Esophagus squamous epithelium (tissue), 5 donors: ENCODE results near the gene P2RY13. TPM values are rescaled to one million over a fixed set of nuclear protein-coding genes. Genes with fewer than 3 reads are reported as not detected.

ENCODE experiments used
- DNase-seq: peaks from one replicate; lab custom pipeline; 2025; lab: John Stamatoyannopoulos, UW
- H3K27ac ChIP-seq, 4 donors: fragments of 200-600 bp; sonication (generic); one replicate each; pipeline ENCODE4 v1.5.1; 2016 to 2019; ENCODE audit warnings: mild to moderate bottlenecking in 1 of 4
- H3K27me3 ChIP-seq, 4 donors: fragments of 200-600 bp; sonication (generic); 1 replicate in 3 of 4; 2 replicates in 1 of 4; pipeline versions ENCODE4 v1.5.1 to v1.6.0; 2017 to 2021; ENCODE audit warnings: antibody characterized with exemption in 1 of 4
- H3K36me3 ChIP-seq, 3 donors: fragments of 200-600 bp; sonication (generic); one replicate each; pipeline ENCODE4 v1.5.1; 2016 to 2019
- H3K4me1 ChIP-seq, 3 donors: fragments of 200-600 bp; sonication (generic); one replicate each; pipeline ENCODE4 v1.5.1; 2017 to 2019
- H3K4me3 ChIP-seq, 4 donors: fragments of 200-600 bp; sonication (generic); 1 replicate in 3 of 4; 2 replicates in 1 of 4; pipeline ENCODE4 v1.5.1; 2016 to 2019; ENCODE audit warnings: mild to moderate bottlenecking in 2 of 4, moderate library complexity in 1 of 4
- H3K9me3 ChIP-seq, 3 donors: fragments of 200-600 bp; sonication (generic); one replicate each; pipeline ENCODE4 v1.5.1; 2016 to 2019
- POLR2A ChIP-seq, 4 donors: fragments of 450-650 bp; IDR thresholded peaks; one replicate each; pipeline ENCODE4 v1.6.1; 2017; ENCODE audit warnings: antibody characterized with exemption in 4 of 4, mild to moderate bottlenecking in 4 of 4, moderate library complexity in 3 of 4
- WGBS, 2 donors: methylation state at CpG; one replicate each; pipeline ENCODE4 v1.1.5; 2018; 5-methylcytosine and 5-hydroxymethylcytosine counted together
- intact Hi-C: fragments of 100-400 bp; cut with DNase I; formaldehyde crosslinking; loops from one replicate; pipeline ENCODE4 v1.15.0; 2022
- total RNA-seq, 4 donors: library from RNA; depleted of rRNA; stranded (reverse); fragments of >200 nt; gene quantifications; one replicate each; pipeline ENCODE4 v1.1.0, GENCODE V29; 2016
- TF ChIP-seq, protein P1 (sequence below), 6 experiments: fragments of 450-650 bp in 4 of 6; fragments of 200-600 bp in 2 of 6; sonication (generic) in 2 of 6; IDR thresholded peaks; one replicate each; pipeline ENCODE4 v1.5.1; 2016 to 2019; ENCODE audit warnings: antibody characterized with exemption in 6 of 6, mild to moderate bottlenecking in 4 of 6, moderate library complexity in 4 of 6
- donor health status: DM: yes; HTN: yes; CAD: no.

The P2RY13 gene
- total RNA-seq, 4 donors from 2014 or later: 0.18 to 3.1 (median 1.2) TPM; not detected in 1

DNA sequence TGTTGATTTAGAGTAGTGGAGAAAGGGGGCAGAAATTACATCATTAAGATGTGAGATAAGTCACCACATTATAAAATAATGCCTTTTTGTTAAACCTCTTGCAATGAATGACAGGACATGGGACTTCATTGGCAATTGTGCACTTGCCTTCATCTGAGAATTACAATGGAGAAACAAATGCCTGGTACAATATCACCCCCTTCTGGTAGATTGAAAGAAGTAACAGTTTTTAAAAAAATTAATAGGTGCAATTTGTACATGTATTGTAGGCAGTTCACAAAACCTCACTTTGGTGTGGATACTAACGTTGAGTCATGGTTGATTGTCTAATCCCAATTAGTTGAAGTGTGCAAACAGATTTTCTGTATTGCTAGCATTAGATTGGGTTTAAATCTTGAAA lies 46.4 kb downstream of the P2RY13 start:
- Histone ChIP-seq H3K36me3 (no peaks in the 10 kb centered on the region), H3K27me3 (no peaks in the 10 kb centered on the region), H3K4me3 (no peak overlapping the region), H3K27ac (peak overlapping the region in 2 of 4 donors; percentile 64 to 71), H3K4me1 (peaks cover 0 to 20% (median 9%) of the 10 kb centered on the region in 3 donors), H3K9me3 (no peaks in the 10 kb centered on the region)
- TF ChIP-seq POLR2A (IDR thresholded peaks at IDR 0.05): no peak
- TF ChIP-seq, protein P1, sequence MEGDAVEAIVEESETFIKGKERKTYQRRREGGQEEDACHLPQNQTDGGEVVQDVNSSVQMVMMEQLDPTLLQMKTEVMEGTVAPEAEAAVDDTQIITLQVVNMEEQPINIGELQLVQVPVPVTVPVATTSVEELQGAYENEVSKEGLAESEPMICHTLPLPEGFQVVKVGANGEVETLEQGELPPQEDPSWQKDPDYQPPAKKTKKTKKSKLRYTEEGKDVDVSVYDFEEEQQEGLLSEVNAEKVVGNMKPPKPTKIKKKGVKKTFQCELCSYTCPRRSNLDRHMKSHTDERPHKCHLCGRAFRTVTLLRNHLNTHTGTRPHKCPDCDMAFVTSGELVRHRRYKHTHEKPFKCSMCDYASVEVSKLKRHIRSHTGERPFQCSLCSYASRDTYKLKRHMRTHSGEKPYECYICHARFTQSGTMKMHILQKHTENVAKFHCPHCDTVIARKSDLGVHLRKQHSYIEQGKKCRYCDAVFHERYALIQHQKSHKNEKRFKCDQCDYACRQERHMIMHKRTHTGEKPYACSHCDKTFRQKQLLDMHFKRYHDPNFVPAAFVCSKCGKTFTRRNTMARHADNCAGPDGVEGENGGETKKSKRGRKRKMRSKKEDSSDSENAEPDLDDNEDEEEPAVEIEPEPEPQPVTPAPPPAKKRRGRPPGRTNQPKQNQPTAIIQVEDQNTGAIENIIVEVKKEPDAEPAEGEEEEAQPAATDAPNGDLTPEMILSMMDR (IDR thresholded peaks at IDR 0.05): peak; percentile 49 to 76 (median 66)
- intact Hi-C loops: loop anchor here (5.0 kb wide), 2 partner anchors 56 to 116 kb away; no protein-coding TSS in a partner anchor
- 0 to 3% methylated on average over 1 of the region's 1 CpG for WGBS, 2 donors
- no peak for DNase-seq

DNA sequence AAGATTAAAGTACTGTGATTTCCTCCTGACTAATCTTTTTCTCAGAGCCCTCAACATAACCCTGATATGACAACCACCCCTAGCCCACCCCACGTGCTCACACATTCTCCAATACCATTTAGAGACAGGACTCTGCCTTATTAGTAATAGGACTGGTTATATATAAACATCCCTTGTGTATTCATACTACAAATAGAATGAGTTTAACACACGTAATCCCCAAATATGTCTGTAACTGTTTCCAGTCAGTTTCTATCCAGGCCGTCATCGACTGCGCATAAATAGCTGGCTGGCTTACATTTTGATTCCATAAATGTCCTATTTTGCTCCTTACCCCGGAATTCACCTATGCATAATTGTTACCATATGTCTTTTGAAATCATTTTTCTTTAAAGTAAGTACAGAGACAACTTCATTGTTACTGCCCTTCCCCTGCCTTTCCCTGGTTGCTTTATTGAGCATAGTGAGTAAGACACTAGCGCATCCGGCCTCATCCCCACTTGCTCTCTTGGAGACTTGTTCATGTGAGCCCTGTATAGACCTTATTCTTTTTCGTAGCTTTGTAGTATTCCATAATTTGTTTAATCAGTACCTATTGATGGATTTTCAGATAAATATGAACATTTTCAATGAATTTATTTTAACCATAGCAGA lies 47.6 kb downstream of the P2RY13 start:
- Histone ChIP-seq H3K4me1 (peaks cover 0 to 20% (median 9%) of the 10 kb centered on the region in 3 donors), H3K27me3 (no peaks in the 10 kb centered on the region), H3K27ac (peak overlapping the region in 3 of 4 donors; percentile 19 to 71 (median 64)), H3K9me3 (no peaks in the 10 kb centered on the region), H3K36me3 (no peaks in the 10 kb centered on the region), H3K4me3 (no peak overlapping the region)
- intact Hi-C loops: loop anchor here (5.0 kb wide), 2 partner anchors 54 to 114 kb away; no protein-coding TSS in a partner anchor
- TF ChIP-seq POLR2A (IDR thresholded peaks at IDR 0.05): no peak
- TF ChIP-seq, protein P1 (IDR thresholded peaks at IDR 0.05): no peak
- WGBS, 2 donors: 73 to 76% methylated on average over 9 of the region's 9 CpGs
- DNase-seq: no peak

DNA sequence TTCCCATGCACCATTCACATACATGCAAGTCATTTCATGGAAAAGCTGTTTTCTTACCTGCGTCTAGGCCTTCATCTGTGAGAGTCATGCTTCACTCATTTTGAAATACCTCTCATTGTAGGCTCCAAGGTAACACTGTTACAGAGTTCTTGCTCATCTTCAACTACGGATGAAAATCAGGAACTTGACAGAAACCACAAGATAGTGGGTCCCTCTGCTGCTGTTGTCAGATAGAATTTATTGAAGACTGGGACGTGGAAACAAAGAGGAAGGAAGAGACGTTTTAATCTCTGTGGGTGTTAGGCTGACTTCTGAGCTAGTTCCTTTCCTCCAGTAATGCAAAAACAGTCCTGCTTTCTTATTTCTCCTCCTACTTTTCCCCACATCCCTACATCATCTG lies 51.1 kb downstream of the P2RY13 start, which contains the start of gene P2RY14:
P2RY14 (minus strand) TSS at position 313 of the 400 bp plus-strand sequence. CDS start 64,226 bp downstream, outside the sequence.
- H3K4me3 ChIP-seq: peak within 1 kb of the TSS in 3 of 4 donors; percentile 24 to 51 (median 32)
- 39 to 60% methylated on average over 4 of the region's 4 CpGs for WGBS, 2 donors
- DNase-seq: no peak
- no peaks in the 10 kb centered on the region for H3K27me3 ChIP-seq
- TF ChIP-seq, protein P1 (IDR thresholded peaks at IDR 0.05): no peak
- TF ChIP-seq POLR2A (IDR thresholded peaks at IDR 0.05): no peak
- no peaks in the 10 kb centered on the region for H3K9me3 ChIP-seq
- peaks cover 0 to 2% (median 1%) of the 10 kb centered on the region in 3 donors for H3K4me1 ChIP-seq
- peak within 1 kb of the TSS in 3 of 4 donors; percentile 64 to 71 (median 64) for H3K27ac ChIP-seq
- no peaks in the 10 kb centered on the region for H3K36me3 ChIP-seq
- intact Hi-C loops: no loop called here

DNA sequence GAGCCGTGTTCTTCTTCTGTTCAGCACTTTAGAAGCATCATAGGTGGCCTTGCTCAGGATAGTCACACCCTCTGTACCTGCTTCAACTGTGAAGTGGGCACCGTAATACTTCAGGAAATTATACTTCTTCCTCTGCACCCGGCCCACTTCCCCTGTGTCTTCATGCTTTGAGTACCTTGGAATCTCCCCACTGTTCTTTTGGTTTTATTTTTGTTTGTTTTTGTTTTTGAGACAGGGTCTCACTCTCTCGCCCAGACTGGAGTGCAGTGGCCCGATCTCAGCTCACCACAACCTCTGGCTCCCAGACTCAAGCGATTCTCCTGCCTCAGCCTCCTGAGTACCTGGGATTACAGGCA lies 52.7 kb downstream of the P2RY13 start:
- Histone ChIP-seq H3K36me3 (no peaks in the 10 kb centered on the region), H3K27me3 (no peaks in the 10 kb centered on the region), H3K27ac (peak overlapping the region in 3 of 4 donors; percentile 64 to 75 (median 71)), H3K4me3 (peak overlapping the region in 3 of 4 donors; percentile 24 to 51 (median 32)), H3K9me3 (no peaks in the 10 kb centered on the region), H3K4me1 (no peaks in the 10 kb centered on the region)
- intact Hi-C loops: no loop called here
- DNase-seq: no peak
- TF ChIP-seq, protein P1 (IDR thresholded peaks at IDR 0.05): no peak
- 60 to 78% methylated on average over 6 of the region's 6 CpGs for WGBS, 2 donors

Other genes with a start within 250 kb of the P2RY13 start
- 1 to 10 TPM in 1 of 4 donors, under 1 TPM in 3; 0.08 to 1.5 (median 0.19) TPM for gene MED12L, start 243.9 kb downstream of the P2RY13 start, total RNA-seq
- 1 to 10 TPM in 3 of 4 donors, under 1 TPM in 1; 0.59 to 2.7 (median 2.1) TPM for gene GPR171, start 126.3 kb downstream of the P2RY13 start, total RNA-seq
- gene P2RY14, start 51.0 kb downstream of the P2RY13 start, total RNA-seq: 10 to 100 TPM in 1 of 4 donors, 1 to 10 TPM in 2, under 1 TPM in 1; 0.19 to 15.4 (median 3.2) TPM
- 10 to 100 TPM; 37.8 to 55.1 (median 46.0) TPM for gene GPR87, start 12.7 kb downstream of the P2RY13 start, total RNA-seq
- gene P2RY12, start 55.2 kb upstream of the P2RY13 start, total RNA-seq: 1 to 10 TPM in 2 of 4 donors, not detected in 2; 1.9 to 3.1 TPM
- 10 to 100 TPM in 1 of 4 donors, 1 to 10 TPM in 1, under 1 TPM in 2; 0.45 to 10.7 (median 1.3) TPM for gene IGSF10, start 131.5 kb upstream of the P2RY13 start, total RNA-seq